ENCODE data around the gene URB1. TPM values are rescaled to one million over a fixed set of nuclear protein-coding genes. Genes with fewer than 3 reads are reported as not detected.

URB1 gene
- polyA plus RNA-seq, 4 donors: 0.67 to 8.5 (median 3.4) TPM

DNA sequence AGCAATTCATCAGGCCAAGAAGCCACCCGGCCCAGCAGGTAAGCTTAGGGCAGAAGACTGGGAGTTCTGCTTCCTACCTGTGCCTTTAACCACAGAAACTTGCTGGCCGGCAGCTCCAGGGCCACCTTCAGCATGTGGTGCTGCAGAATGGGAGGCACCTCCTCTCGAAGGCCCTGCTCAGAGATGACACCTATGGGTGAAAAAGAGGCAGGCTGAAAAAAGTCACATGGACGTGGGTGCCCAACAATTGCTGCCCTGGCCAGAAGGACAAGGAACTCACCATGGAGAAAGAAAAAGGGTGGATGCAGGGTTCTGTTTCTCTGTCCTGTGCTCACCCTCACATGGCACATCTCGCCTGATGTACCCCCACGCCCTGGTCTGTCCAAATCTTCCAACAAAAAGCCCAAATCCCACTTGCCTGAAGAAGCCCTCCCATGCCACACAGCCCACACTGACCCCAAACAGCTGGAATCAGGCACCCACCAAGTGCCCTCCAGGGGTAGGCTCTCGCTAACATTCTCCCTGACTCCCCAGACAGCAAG lies 33.0 kb downstream of the URB1 start:
- Histone ChIP-seq H3K9me3 (ENCODE audit: control insufficient read depth in 2 of 2, insufficient read depth in 1 of 2, low read depth in 1 of 2, low read length in 1 of 2) (no peaks in the 10 kb centered on the region), H3K27ac (ENCODE audit: low read depth in 1 of 3, low read length in 2 of 3) (no peak overlapping the region), H3K27me3 (ENCODE audit: control insufficient read depth in 3 of 3, insufficient read depth in 3 of 3, low read length in 3 of 3) (no peaks in the 10 kb centered on the region), H3K36me3 (ENCODE audit: control insufficient read depth in 3 of 3, insufficient read depth in 2 of 3, low read depth in 1 of 3, low read length in 3 of 3) (peaks cover 16 to 79% (median 24%) of the 10 kb centered on the region in 3 donors), H3K4me3 (ENCODE audit: low read depth in 1 of 3, low read length in 3 of 3) (no peak overlapping the region), H3K4me1 (ENCODE audit: control insufficient read depth in 3 of 3, insufficient read depth in 2 of 3, low read depth in 1 of 3, low read length in 2 of 3) (no peaks in the 10 kb centered on the region)
- peak in 1 of 2 donors; percentile 9 for DNase-seq
- 59 to 70% (median 68%) methylated on average over 7 of the region's 7 CpGs for WGBS, 3 donors
- FAIRE-seq: no peak

DNA sequence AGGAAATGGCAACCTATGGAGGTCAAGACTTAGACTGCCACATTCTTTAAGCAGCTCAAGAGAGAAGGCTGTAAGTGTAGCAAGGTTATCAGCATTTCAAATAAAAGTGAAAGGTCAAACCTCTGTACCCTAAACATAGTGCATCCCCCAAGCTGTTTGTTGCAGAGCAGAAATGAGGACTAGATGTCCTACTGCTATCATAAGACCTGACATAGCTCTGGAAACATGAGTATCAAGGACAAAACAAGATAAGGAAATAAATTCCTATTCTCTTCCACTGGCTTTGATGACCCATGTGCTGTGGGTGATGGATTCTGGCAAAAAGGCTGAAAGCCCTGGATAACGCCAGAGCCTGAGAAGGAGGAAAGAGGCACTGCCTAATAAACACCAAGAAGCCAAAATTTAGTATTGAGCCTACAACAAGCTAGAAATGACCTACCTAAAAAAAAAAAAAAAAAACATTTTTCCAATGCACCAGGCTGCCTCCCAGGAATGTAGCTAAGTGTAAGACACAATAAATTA lies 35.9 kb downstream of the URB1 start:
- Histone ChIP-seq H3K36me3 (ENCODE audit: control insufficient read depth in 3 of 3, insufficient read depth in 2 of 3, low read depth in 1 of 3, low read length in 3 of 3) (peaks cover 22 to 72% (median 33%) of the 10 kb centered on the region in 3 donors), H3K9me3 (ENCODE audit: control insufficient read depth in 2 of 2, insufficient read depth in 1 of 2, low read depth in 1 of 2, low read length in 1 of 2) (no peaks in the 10 kb centered on the region), H3K4me1 (ENCODE audit: control insufficient read depth in 3 of 3, insufficient read depth in 2 of 3, low read depth in 1 of 3, low read length in 2 of 3) (no peaks in the 10 kb centered on the region), H3K4me3 (ENCODE audit: low read depth in 1 of 3, low read length in 3 of 3) (no peak overlapping the region), H3K27me3 (ENCODE audit: control insufficient read depth in 3 of 3, insufficient read depth in 3 of 3, low read length in 3 of 3) (no peaks in the 10 kb centered on the region), H3K27ac (ENCODE audit: low read depth in 1 of 3, low read length in 2 of 3) (no peak overlapping the region)
- FAIRE-seq (no peak), DNase-seq (no peak)
- 92 to 100% (median 100%) methylated on average over 1 of the region's 1 CpG for WGBS, 3 donors

- H3K36me3 ChIP-seq (ENCODE audit: control insufficient read depth in 3 of 3, insufficient read depth in 2 of 3, low read depth in 1 of 3, low read length in 3 of 3): peaks cover 22 to 75% (median 23%) of the 10 kb centered on the region in 3 donors
- WGBS, 3 donors: 94 to 96% (median 95%) methylated on average over 8 of the region's 8 CpGs
- no peak for FAIRE-seq
Measured at GRCh38 chr21:32353002-32353711, 39.7 kb downstream of the URB1 start.

DNA sequence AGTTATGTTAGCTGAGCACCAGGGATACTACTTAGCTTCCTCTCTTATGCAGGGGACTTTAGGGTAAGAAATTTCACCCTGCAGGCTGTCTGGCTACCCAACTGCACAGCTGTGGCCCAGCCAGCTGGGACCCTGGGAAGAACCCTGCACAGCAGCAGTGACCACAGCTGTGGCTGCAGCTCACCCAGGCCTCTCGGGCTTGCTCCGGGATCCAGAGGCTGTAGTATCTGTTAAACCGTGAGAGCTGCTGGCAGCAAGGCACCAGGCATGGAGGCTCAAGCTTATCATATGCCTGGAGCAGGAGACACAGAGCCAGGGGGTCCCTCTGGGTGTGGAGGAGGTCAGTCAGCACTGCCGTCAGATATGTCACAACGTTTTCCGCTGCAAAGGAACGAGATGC lies 40.3 kb downstream of the URB1 start:
- no peak overlapping the region for H3K4me3 ChIP-seq (ENCODE audit: low read depth in 1 of 3, low read length in 3 of 3)
- FAIRE-seq: no peak
- WGBS, 3 donors: 93 to 95% (median 94%) methylated on average over 7 of the region's 7 CpGs
- peaks cover 19 to 75% (median 24%) of the 10 kb centered on the region in 3 donors for H3K36me3 ChIP-seq (ENCODE audit: control insufficient read depth in 3 of 3, insufficient read depth in 2 of 3, low read depth in 1 of 3, low read length in 3 of 3)
- no peaks in the 10 kb centered on the region for H3K9me3 ChIP-seq (ENCODE audit: control insufficient read depth in 2 of 2, insufficient read depth in 1 of 2, low read depth in 1 of 2, low read length in 1 of 2)
- no peak for DNase-seq
- H3K4me1 ChIP-seq (ENCODE audit: control insufficient read depth in 3 of 3, insufficient read depth in 2 of 3, low read depth in 1 of 3, low read length in 2 of 3): no peaks in the 10 kb centered on the region
- H3K27ac ChIP-seq (ENCODE audit: low read depth in 1 of 3, low read length in 2 of 3): no peak overlapping the region
- no peaks in the 10 kb centered on the region for H3K27me3 ChIP-seq (ENCODE audit: control insufficient read depth in 3 of 3, insufficient read depth in 3 of 3, low read length in 3 of 3)

More at GRCh38 chr21:32353002-32353711, 39.7 kb downstream of the URB1 start:
- no peak for DNase-seq
- H3K27me3 ChIP-seq (ENCODE audit: control insufficient read depth in 3 of 3, insufficient read depth in 3 of 3, low read length in 3 of 3): no peaks in the 10 kb centered on the region
- H3K4me1 ChIP-seq (ENCODE audit: control insufficient read depth in 3 of 3, insufficient read depth in 2 of 3, low read depth in 1 of 3, low read length in 2 of 3): no peaks in the 10 kb centered on the region
- no peak overlapping the region for H3K4me3 ChIP-seq (ENCODE audit: low read depth in 1 of 3, low read length in 3 of 3)
- no peaks in the 10 kb centered on the region for H3K9me3 ChIP-seq (ENCODE audit: control insufficient read depth in 2 of 2, insufficient read depth in 1 of 2, low read depth in 1 of 2, low read length in 1 of 2)
- H3K27ac ChIP-seq (ENCODE audit: low read depth in 1 of 3, low read length in 2 of 3): no peak overlapping the region

- Histone ChIP-seq H3K9me3 (ENCODE audit: control insufficient read depth in 2 of 2, insufficient read depth in 1 of 2, low read depth in 1 of 2, low read length in 1 of 2) (no peaks in the 10 kb centered on the region), H3K36me3 (ENCODE audit: control insufficient read depth in 3 of 3, insufficient read depth in 2 of 3, low read depth in 1 of 3, low read length in 3 of 3) (peaks cover 24 to 83% (median 29%) of the 10 kb centered on the region in 3 donors), H3K27ac (ENCODE audit: low read depth in 1 of 3, low read length in 2 of 3) (no peak overlapping the region), H3K27me3 (ENCODE audit: control insufficient read depth in 3 of 3, insufficient read depth in 3 of 3, low read length in 3 of 3) (no peaks in the 10 kb centered on the region), H3K4me1 (ENCODE audit: control insufficient read depth in 3 of 3, insufficient read depth in 2 of 3, low read depth in 1 of 3, low read length in 2 of 3) (no peaks in the 10 kb centered on the region), H3K4me3 (ENCODE audit: low read depth in 1 of 3, low read length in 3 of 3) (no peak overlapping the region)
- DNase-seq (no peak), FAIRE-seq (no peak)
- WGBS, 3 donors: 77 to 82% (median 81%) methylated on average over 6 of the region's 6 CpGs
Measured at GRCh38 chr21:32351428-32351827, 41.4 kb downstream of the URB1 start.

DNA sequence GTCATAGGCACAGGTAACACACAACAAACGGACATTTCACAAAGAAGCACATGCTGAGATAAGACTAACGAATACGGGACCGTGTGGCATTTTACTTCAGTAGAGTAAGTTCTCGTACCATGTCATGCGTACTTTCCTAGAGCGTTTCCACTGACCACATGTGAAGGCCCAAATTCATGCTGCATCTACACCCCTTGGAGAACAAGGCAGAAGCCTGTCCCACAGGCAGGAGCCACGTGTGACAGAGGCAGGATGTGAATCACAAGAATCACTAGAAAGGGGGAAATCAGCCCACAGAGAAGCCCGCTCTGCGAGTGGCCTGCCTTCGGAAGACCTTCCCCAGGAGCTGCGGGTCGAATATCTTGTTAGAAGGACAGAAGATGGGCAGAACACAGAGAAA lies 41.8 kb downstream of the URB1 start:
- FAIRE-seq: no peak
- peaks cover 24 to 84% (median 29%) of the 10 kb centered on the region in 3 donors for H3K36me3 ChIP-seq (ENCODE audit: control insufficient read depth in 3 of 3, insufficient read depth in 2 of 3, low read depth in 1 of 3, low read length in 3 of 3)
- H3K9me3 ChIP-seq (ENCODE audit: control insufficient read depth in 2 of 2, insufficient read depth in 1 of 2, low read depth in 1 of 2, low read length in 1 of 2): peaks cover 0 to 1% of the 10 kb centered on the region in 2 donors
- no peaks in the 10 kb centered on the region for H3K27me3 ChIP-seq (ENCODE audit: control insufficient read depth in 3 of 3, insufficient read depth in 3 of 3, low read length in 3 of 3)
- no peak overlapping the region for H3K4me3 ChIP-seq (ENCODE audit: low read depth in 1 of 3, low read length in 3 of 3)
- no peaks in the 10 kb centered on the region for H3K4me1 ChIP-seq (ENCODE audit: control insufficient read depth in 3 of 3, insufficient read depth in 2 of 3, low read depth in 1 of 3, low read length in 2 of 3)
- DNase-seq: no peak
- no peak overlapping the region for H3K27ac ChIP-seq (ENCODE audit: low read depth in 1 of 3, low read length in 2 of 3)
- 90 to 96% (median 91%) methylated on average over 13 of the region's 13 CpGs for WGBS, 3 donors

DNA sequence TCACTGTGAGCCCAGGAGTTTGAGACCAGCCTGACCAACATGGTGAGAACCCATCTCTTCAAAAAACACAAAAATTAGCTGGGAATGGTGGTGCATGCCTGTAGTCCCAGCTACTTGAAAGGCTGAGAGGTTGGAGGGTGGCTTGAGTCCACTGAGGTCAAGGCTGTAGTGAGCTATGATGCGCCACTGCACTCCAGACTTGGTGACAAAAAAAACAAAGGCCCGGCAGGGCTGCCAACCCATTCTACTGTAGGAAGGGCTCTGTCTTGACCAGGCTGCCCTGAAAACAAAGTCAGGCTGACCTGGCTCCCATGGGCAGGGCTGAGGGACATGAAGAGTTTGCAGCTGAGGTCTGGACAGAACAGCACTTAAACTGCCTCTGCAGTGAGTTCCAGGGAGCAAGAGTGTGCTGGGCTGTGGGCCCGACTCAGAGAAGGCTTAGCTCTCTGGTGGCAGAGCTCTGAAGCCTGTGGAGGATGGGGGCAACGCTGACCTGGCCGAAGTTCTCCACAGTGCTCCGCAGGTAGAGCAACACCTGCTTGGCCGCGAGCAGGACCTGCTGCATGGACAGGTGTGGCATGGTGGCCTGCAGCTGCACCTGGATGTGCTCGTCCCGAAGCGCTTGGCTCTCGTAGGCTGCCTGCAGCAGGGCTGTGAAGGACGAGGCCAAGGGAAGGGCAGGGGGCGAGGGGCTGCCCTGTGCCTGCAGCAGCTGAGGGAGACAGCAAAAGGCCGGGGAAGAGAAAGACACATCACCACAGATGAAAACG lies 42.4 kb downstream of the URB1 start:
- DNase-seq: no peak
- 92 to 97% (median 94%) methylated on average over 16 of the region's 16 CpGs for WGBS, 3 donors
- Histone ChIP-seq H3K36me3 (ENCODE audit: control insufficient read depth in 3 of 3, insufficient read depth in 2 of 3, low read depth in 1 of 3, low read length in 3 of 3) (peaks cover 29 to 83% (median 33%) of the 10 kb centered on the region in 3 donors), H3K27me3 (ENCODE audit: control insufficient read depth in 3 of 3, insufficient read depth in 3 of 3, low read length in 3 of 3) (no peaks in the 10 kb centered on the region), H3K27ac (ENCODE audit: low read depth in 1 of 3, low read length in 2 of 3) (no peak overlapping the region), H3K4me1 (ENCODE audit: control insufficient read depth in 3 of 3, insufficient read depth in 2 of 3, low read depth in 1 of 3, low read length in 2 of 3) (no peaks in the 10 kb centered on the region), H3K4me3 (ENCODE audit: low read depth in 1 of 3, low read length in 3 of 3) (no peak overlapping the region), H3K9me3 (ENCODE audit: control insufficient read depth in 2 of 2, insufficient read depth in 1 of 2, low read depth in 1 of 2, low read length in 1 of 2) (peaks cover 0 to 6% of the 10 kb centered on the region in 2 donors)
- FAIRE-seq: no peak

- DNase-seq: no peak
- no peak for FAIRE-seq
- Histone ChIP-seq H3K9me3 (ENCODE audit: control insufficient read depth in 2 of 2, insufficient read depth in 1 of 2, low read depth in 1 of 2, low read length in 1 of 2) (peaks cover 0 to 15% of the 10 kb centered on the region in 2 donors), H3K27ac (ENCODE audit: low read depth in 1 of 3, low read length in 2 of 3) (no peak overlapping the region), H3K4me1 (ENCODE audit: control insufficient read depth in 3 of 3, insufficient read depth in 2 of 3, low read depth in 1 of 3, low read length in 2 of 3) (no peaks in the 10 kb centered on the region), H3K27me3 (ENCODE audit: control insufficient read depth in 3 of 3, insufficient read depth in 3 of 3, low read length in 3 of 3) (no peaks in the 10 kb centered on the region), H3K36me3 (ENCODE audit: control insufficient read depth in 3 of 3, insufficient read depth in 2 of 3, low read depth in 1 of 3, low read length in 3 of 3) (peaks cover 32 to 86% (median 36%) of the 10 kb centered on the region in 3 donors), H3K4me3 (ENCODE audit: low read depth in 1 of 3, low read length in 3 of 3) (no peak overlapping the region)
- WGBS, 3 donors: 92 to 94% (median 94%) methylated on average over 16 of the region's 16 CpGs
Measured at GRCh38 chr21:32349333-32349944, 43.4 kb downstream of the URB1 start.
